Measurements from ENCODE around the gene KRT73.
A peak's percentile ranks its signal among the peaks of the same experiment; 100 is the strongest.

DNA sequence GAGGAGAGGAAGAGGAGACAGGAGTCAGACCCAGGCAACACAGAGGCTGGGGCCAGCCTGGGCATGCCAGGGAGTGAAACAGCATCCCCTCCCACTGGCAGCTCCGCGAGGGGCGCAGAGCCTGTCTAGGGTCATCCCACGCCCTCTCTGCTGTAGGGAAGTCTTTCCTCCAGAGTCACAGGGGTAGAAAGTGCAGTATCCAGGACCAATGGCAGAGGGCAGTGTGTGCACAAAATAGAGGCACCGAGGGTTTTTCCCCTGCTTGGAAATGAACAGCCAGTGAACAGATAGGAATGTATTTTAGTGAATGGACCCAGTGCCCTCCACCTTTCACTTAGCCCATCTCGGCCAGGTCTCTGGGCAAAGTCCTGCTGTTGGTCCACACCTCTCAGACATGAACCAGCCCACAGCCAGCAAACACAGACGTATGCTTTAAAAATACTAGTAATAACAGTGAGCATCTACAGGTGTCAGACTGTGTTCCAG, 35.3 kb downstream of the KRT73 start:
- TF ChIP-seq POLR2AphosphoS5 (IDR thresholded peaks at IDR 0.05) (no peak), POLR2A (IDR thresholded peaks at IDR 0.05) (no peak), EP300 (IDR thresholded peaks at IDR 0.05; ENCODE audit: low read depth) (no peak)
- TF ChIP-seq, protein P1, sequence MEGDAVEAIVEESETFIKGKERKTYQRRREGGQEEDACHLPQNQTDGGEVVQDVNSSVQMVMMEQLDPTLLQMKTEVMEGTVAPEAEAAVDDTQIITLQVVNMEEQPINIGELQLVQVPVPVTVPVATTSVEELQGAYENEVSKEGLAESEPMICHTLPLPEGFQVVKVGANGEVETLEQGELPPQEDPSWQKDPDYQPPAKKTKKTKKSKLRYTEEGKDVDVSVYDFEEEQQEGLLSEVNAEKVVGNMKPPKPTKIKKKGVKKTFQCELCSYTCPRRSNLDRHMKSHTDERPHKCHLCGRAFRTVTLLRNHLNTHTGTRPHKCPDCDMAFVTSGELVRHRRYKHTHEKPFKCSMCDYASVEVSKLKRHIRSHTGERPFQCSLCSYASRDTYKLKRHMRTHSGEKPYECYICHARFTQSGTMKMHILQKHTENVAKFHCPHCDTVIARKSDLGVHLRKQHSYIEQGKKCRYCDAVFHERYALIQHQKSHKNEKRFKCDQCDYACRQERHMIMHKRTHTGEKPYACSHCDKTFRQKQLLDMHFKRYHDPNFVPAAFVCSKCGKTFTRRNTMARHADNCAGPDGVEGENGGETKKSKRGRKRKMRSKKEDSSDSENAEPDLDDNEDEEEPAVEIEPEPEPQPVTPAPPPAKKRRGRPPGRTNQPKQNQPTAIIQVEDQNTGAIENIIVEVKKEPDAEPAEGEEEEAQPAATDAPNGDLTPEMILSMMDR (IDR thresholded peaks at IDR 0.05), result peak; percentile 50 to 83 (median 69)

Data from transverse colon (tissue), 4 donors.